IMR-90 (cell line): Measurements from ENCODE around the gene SOCS2. TPM values are rescaled to one million over a fixed set of nuclear protein-coding genes. Genes with fewer than 3 reads are reported as not detected.
A peak's percentile ranks its signal among the peaks of the same experiment; 100 is the strongest.

Source experiments
- ATAC-seq: fragments of 200-7000 bp; cut with Tn5 transposase; 2 replicates; pipeline ENCODE4 v1.9.1; 2020; ENCODE audit warnings: low read depth, mild to moderate bottlenecking, moderate library complexity
- BruUV-seq: library from RNA; stranded (reverse); fragments of 400-500 nt; replicated peaks from 2 replicates; lab custom pipeline; 2021; lab: Mats Ljungman, UMichigan
- CTCF ChIA-PET: fragments of 300-600 bp; formaldehyde crosslinking; extraction: SDS; loops from one replicate; lab custom pipeline; 2021; ENCODE audit warnings: antibody characterized with exemption; lab: Yijun Ruan, JAX
- POLR2A ChIA-PET: fragments of 300-600 bp; sonication (Branson Sonifier 250); formaldehyde crosslinking; loops from one replicate; lab custom pipeline; 2022; ENCODE audit warnings: antibody characterized with exemption; ENCODE audit not compliant: unreplicated experiment; lab: Charles Lee
- DNase-seq: peaks from one replicate; pipeline ENCODE4 v3.0.0; 2013
- H2AFZ ChIP-seq: replicated peaks from 2 replicates; pipeline ENCODE3; 2013; ENCODE audit warnings: low read length, mild to moderate bottlenecking; ENCODE audit not compliant: poor library complexity
- H2AK5ac ChIP-seq: 2 replicates; pipeline ENCODE4 v1.6.1; 2013; ENCODE audit warnings: low read depth, low read length, inconsistent platforms
- H2AK9ac ChIP-seq: replicated peaks from 2 replicates; pipeline ENCODE3; 2013; ENCODE audit warnings: mild to moderate bottlenecking, low read depth, low read length, moderate library complexity; ENCODE audit not compliant: poor library complexity
- H2BK120ac ChIP-seq: 2 replicates; pipeline ENCODE4 v1.6.1; 2013; ENCODE audit warnings: low read depth, low read length, inconsistent platforms
- H2BK15ac ChIP-seq: 3 replicates; pipeline ENCODE4 v1.6.1; 2013; ENCODE audit warnings: low read depth, low read length, inconsistent platforms
- H2BK20ac ChIP-seq: 2 replicates; pipeline ENCODE4 v1.6.1; 2013; ENCODE audit warnings: low read depth, mild to moderate bottlenecking, inconsistent platforms, low read length, moderate library complexity
- H2BK5ac ChIP-seq: 2 replicates; pipeline ENCODE4 v1.6.1; 2013; ENCODE audit warnings: mild to moderate bottlenecking, low read depth, low read length, inconsistent platforms; ENCODE audit not compliant: poor library complexity, severe bottlenecking
- H3K14ac ChIP-seq: replicated peaks from 2 replicates; pipeline ENCODE4 v1.6.1; 2013; ENCODE audit warnings: low read depth, low read length, inconsistent platforms
- H3K18ac ChIP-seq: 2 replicates; pipeline ENCODE4 v1.6.1; 2013; ENCODE audit warnings: low read depth, low read length, control low read depth
- H3K23ac ChIP-seq: 2 replicates; pipeline ENCODE4 v1.6.1; 2013; ENCODE audit warnings: low read depth, low read length, inconsistent platforms
- H3K27ac ChIP-seq: 2 replicates; pipeline ENCODE4 v1.5.1; 2013; ENCODE audit warnings: mild to moderate bottlenecking, control low read depth, low read length; ENCODE audit not compliant: insufficient read depth
- H3K27me3 ChIP-seq: 2 replicates; pipeline ENCODE4 v1.6.1; 2013; ENCODE audit warnings: low read length; ENCODE audit not compliant: control insufficient read depth, insufficient read depth
- H3K36me3 ChIP-seq: 2 replicates; pipeline ENCODE4 v1.6.1; 2013; ENCODE audit warnings: low read length, mixed read lengths; ENCODE audit not compliant: control insufficient read depth, insufficient read depth
- H3K4ac ChIP-seq: 2 replicates; pipeline ENCODE4 v1.6.1; 2013; ENCODE audit warnings: low read depth, low read length, inconsistent platforms
- H3K4me1 ChIP-seq: 2 replicates; pipeline ENCODE4 v1.6.1; 2013; ENCODE audit warnings: low read length, mixed read lengths; ENCODE audit not compliant: control insufficient read depth, insufficient read depth
- H3K4me2 ChIP-seq: 2 replicates; pipeline ENCODE4 v1.6.1; 2013; ENCODE audit warnings: low read depth, mild to moderate bottlenecking, control low read depth, low read length, moderate library complexity
- H3K4me3 ChIP-seq: 2 replicates; pipeline ENCODE4 v1.5.1; 2013; ENCODE audit warnings: low read depth, mild to moderate bottlenecking, control low read depth, low read length, moderate library complexity; ENCODE audit not compliant: insufficient read depth
- H3K56ac ChIP-seq: 2 replicates; pipeline ENCODE4 v1.6.1; 2013; ENCODE audit warnings: low read length, inconsistent platforms; ENCODE audit not compliant: insufficient read depth; ENCODE audit errors: extremely low read depth
- H3K79me1 ChIP-seq, 2 experiments: 2 replicates each; pipeline ENCODE4 v1.6.1; 2013; ENCODE audit warnings: low read length in 2 of 2, inconsistent platforms in 1 of 2, low read depth in 1 of 2
- H3K9ac ChIP-seq: 2 replicates; pipeline ENCODE4 v1.6.1; 2013; ENCODE audit warnings: low read depth, low read length, control low read depth
- H3K9me1 ChIP-seq: 2 replicates; pipeline ENCODE4 v1.6.1; 2013; ENCODE audit warnings: low read length, inconsistent platforms; ENCODE audit not compliant: insufficient read depth
- H3K9me3 ChIP-seq: 2 replicates; pipeline ENCODE4 v1.6.1; 2013; ENCODE audit warnings: low read length; ENCODE audit not compliant: control insufficient read depth, insufficient read depth
- H4K20me1 ChIP-seq: 2 replicates; pipeline ENCODE4 v1.6.1; 2013; ENCODE audit warnings: low read length, inconsistent platforms; ENCODE audit not compliant: insufficient read depth
- H4K5ac ChIP-seq: 2 replicates; pipeline ENCODE4 v1.6.1; 2013; ENCODE audit warnings: mild to moderate bottlenecking, low read depth, low read length, control low read depth
- H4K8ac ChIP-seq, 2 experiments: 2 replicates each; pipeline ENCODE4 v1.6.1; 2013; ENCODE audit warnings: low read depth in 2 of 2, low read length in 2 of 2, control low read depth in 1 of 2, inconsistent platforms in 1 of 2
- H4K91ac ChIP-seq: 2 replicates; pipeline ENCODE4 v1.6.1; 2013; ENCODE audit warnings: low read depth, low read length, inconsistent platforms; ENCODE audit not compliant: insufficient read depth
- BHLHE40 ChIP-seq: fragments of 150-350 bp; IDR thresholded peaks from 2 replicates; pipeline ENCODE4 v1.6.1; 2016; ENCODE audit warnings: mild to moderate bottlenecking, low read depth, low read length
- FOS ChIP-seq: fragments of 150-350 bp; IDR thresholded peaks from 2 replicates; pipeline ENCODE4 v1.6.1; 2016; ENCODE audit warnings: low read depth, low read length
- MAFK ChIP-seq: IDR thresholded peaks from 2 replicates; pipeline ENCODE4 v1.6.1; 2012; ENCODE audit warnings: low read depth, low read length, improper control_type of control experiment
- MAZ ChIP-seq: IDR thresholded peaks from 2 replicates; pipeline ENCODE4 v1.6.1; 2012; ENCODE audit warnings: low read depth, mild to moderate bottlenecking, low read length, improper control_type of control experiment, moderate library complexity, borderline replicate concordance
- POLR2A ChIP-seq: IDR thresholded peaks from 2 replicates; pipeline ENCODE4 v1.6.1; 2012; ENCODE audit warnings: mild to moderate bottlenecking, low read depth, low read length
- RAD21 ChIP-seq: IDR thresholded peaks from 2 replicates; pipeline ENCODE4 v1.6.1; 2012; ENCODE audit warnings: low read length, improper control_type of control experiment
- RCOR1 ChIP-seq: IDR thresholded peaks from 2 replicates; pipeline ENCODE4 v1.6.1; 2012; ENCODE audit warnings: mild to moderate bottlenecking, low read length, improper control_type of control experiment; ENCODE audit not compliant: insufficient replicate concordance
- RFX5 ChIP-seq: IDR thresholded peaks from 2 replicates; pipeline ENCODE4 v1.8.0; 2012; ENCODE audit warnings: low read depth, mild to moderate bottlenecking, low read length, moderate library complexity
- SMC3 ChIP-seq: fragments of 150-350 bp; IDR thresholded peaks from 2 replicates; pipeline ENCODE4 v1.6.1; 2016; ENCODE audit warnings: low read depth, mild to moderate bottlenecking, antibody characterized with exemption, low read length, moderate library complexity
- WGBS, 2 experiments: methylation state at CpG; one replicate each; pipeline versions ENCODE4 v1.1.5 to v1.1.7; 2013; ENCODE audit warnings: missing lambda C conversion rate in 2 of 2; ENCODE audit not compliant: insufficient read length in 1 of 2; ENCODE audit errors: extremely low coverage in 2 of 2; 5-methylcytosine and 5-hydroxymethylcytosine counted together
- dilution Hi-C: fragments of 300-500 bp; cut with HindIII; formaldehyde crosslinking; loops from one replicate; pipeline ENCODE4 v1.14.3; 2018; ENCODE audit warnings: low sequenced_read_pairs; ENCODE audit not compliant: unreplicated experiment
- in situ Hi-C: fragments of 300-500 bp; cut with MboI; formaldehyde crosslinking; loops from 3 replicates; pipeline ENCODE4 v1.14.3; 2019; ENCODE audit warnings: low sequenced_read_pairs, inconsistent platforms, mixed read lengths
- intact Hi-C: fragments of 100-400 bp; cut with micrococcal nuclease; formaldehyde crosslinking; loops from 2 replicates; pipeline ENCODE4 v1.10.0; 2022
- polyA plus RNA-seq, 3 experiments: library from polyadenylated mRNA; depleted of rRNA; stranded (reverse); fragments of >200 nt; gene quantifications; 2 replicates each; pipeline ENCODE4 v1.2.3, GENCODE V29; 2012; ENCODE audit warnings: low replicate concordance in 1 of 3
- total RNA-seq: library from RNA; depleted of rRNA; stranded (reverse); fragments of >200 nt; gene quantifications from 2 replicates; pipeline ENCODE4 v1.2.3, GENCODE V29; 2012
- TF ChIP-seq, protein P1 (sequence below): conservative IDR thresholded peaks from 2 replicates; pipeline ENCODE4 v1.5.1; 2012; ENCODE audit warnings: mild to moderate bottlenecking, low read depth, low read length, improper control_type of control experiment

Gene SOCS2
- total and polyA plus RNA-seq, 2 of the 4 experiments (the other 2 are of a cell fraction) = 12.0 to 12.4 TPM

DNA sequence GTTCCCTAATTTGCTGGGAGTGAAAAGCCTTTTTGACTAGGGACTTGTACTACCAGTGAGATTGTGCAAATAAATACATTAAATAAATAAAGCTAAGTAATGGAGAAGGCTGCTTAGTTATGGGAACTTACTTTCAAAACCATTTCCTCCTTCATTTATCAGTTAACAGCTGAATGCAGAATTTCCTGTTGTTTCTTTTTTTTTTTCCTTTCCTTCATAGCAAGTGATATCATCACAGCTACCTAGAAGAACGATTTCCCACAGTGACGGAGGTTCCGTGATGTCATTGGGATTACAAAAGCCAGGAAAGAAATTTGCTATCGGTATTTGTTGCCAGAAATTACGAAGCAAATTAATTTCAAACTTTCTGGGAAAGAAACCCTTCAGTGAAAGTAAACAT is 42.1 kb upstream of the SOCS2 start:
- in situ Hi-C loops = no loop called here
- no TSS peak for BruUV-seq

More for the DNA sequence above, 42.1 kb upstream of the SOCS2 start:
- H3K79me1 ChIP-seq = no peaks in the 10 kb centered on the region
- no peak overlapping the region for H2AFZ ChIP-seq
- H3K18ac ChIP-seq = no peak overlapping the region
- H3K23ac ChIP-seq = no peak overlapping the region
- H3K14ac ChIP-seq = no peak overlapping the region
- H3K9me1 ChIP-seq = peaks cover 2% of the 10 kb centered on the region; the same call in 1 of the 2 replicates
- no peak overlapping the region for H3K4ac ChIP-seq
- H4K8ac ChIP-seq = no peak overlapping the region
- no CpG with 5 or more reads among the region's 5 CpGs for WGBS, 2 experiments
- H2BK5ac ChIP-seq = no peak overlapping the region
- H3K27me3 ChIP-seq = no peaks in the 10 kb centered on the region
- no peak overlapping the region for H2AK9ac ChIP-seq
- H3K4me3 ChIP-seq = no peak overlapping the region
- no peaks in the 10 kb centered on the region for H4K20me1 ChIP-seq
- no peak overlapping the region for H2BK15ac ChIP-seq
- no peak for ATAC-seq
- H3K9me3 ChIP-seq = no peaks in the 10 kb centered on the region
- H3K36me3 ChIP-seq = no peaks in the 10 kb centered on the region
- H3K4me1 ChIP-seq = peaks cover 2% of the 10 kb centered on the region; the same call in 1 of the 2 replicates
- H2AK5ac ChIP-seq = no peak overlapping the region
- TF ChIP-seq MAFK = no peak
- TF ChIP-seq SMC3 = no peak
- TF ChIP-seq RCOR1 = no peak
- TF ChIP-seq RFX5 = no peak
- TF ChIP-seq, protein P1, sequence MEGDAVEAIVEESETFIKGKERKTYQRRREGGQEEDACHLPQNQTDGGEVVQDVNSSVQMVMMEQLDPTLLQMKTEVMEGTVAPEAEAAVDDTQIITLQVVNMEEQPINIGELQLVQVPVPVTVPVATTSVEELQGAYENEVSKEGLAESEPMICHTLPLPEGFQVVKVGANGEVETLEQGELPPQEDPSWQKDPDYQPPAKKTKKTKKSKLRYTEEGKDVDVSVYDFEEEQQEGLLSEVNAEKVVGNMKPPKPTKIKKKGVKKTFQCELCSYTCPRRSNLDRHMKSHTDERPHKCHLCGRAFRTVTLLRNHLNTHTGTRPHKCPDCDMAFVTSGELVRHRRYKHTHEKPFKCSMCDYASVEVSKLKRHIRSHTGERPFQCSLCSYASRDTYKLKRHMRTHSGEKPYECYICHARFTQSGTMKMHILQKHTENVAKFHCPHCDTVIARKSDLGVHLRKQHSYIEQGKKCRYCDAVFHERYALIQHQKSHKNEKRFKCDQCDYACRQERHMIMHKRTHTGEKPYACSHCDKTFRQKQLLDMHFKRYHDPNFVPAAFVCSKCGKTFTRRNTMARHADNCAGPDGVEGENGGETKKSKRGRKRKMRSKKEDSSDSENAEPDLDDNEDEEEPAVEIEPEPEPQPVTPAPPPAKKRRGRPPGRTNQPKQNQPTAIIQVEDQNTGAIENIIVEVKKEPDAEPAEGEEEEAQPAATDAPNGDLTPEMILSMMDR = no peak
- no peak for TF ChIP-seq FOS
- no peak for TF ChIP-seq RAD21
- TF ChIP-seq POLR2A = no peak
- no peak for TF ChIP-seq BHLHE40
- no peak for TF ChIP-seq MAZ
- no peak overlapping the region for H3K27ac ChIP-seq
- intact Hi-C loops (no loop called here), dilution Hi-C loops (no loop called here)
- H3K56ac ChIP-seq = no peak overlapping the region
- ChIA-PET POLR2A (no interaction called here), CTCF (interaction anchor here (1.0 kb wide), 1 partner anchor 28 kb away, joined by 3 read pairs; no protein-coding TSS in a partner anchor)
- DNase-seq = peak; percentile 62
- H3K9ac ChIP-seq = no peak overlapping the region
- H2BK120ac ChIP-seq = no peak overlapping the region
- H3K4me2 ChIP-seq = no peak overlapping the region
- H4K5ac ChIP-seq = no peak overlapping the region
- no peak overlapping the region for H4K91ac ChIP-seq
- H2BK20ac ChIP-seq = no peak overlapping the region
